Panc1 (cell line): Measurements from ENCODE around the gene ATP6V0A4. TPM values are rescaled to one million over a fixed set of nuclear protein-coding genes. Genes with fewer than 3 reads are reported as not detected.

Experiments used
- ATAC-seq: fragments of 200-7000 bp; cut with Tn5 transposase; 2 replicates; pipeline ENCODE4 v1.9.1; 2020; ENCODE audit warnings: mild to moderate bottlenecking, moderate library complexity
- BruUV-seq: library from RNA; stranded (reverse); fragments of 400-500 nt; replicated peaks from 2 replicates; lab custom pipeline; 2021; lab: Mats Ljungman, UMichigan
- CTCF ChIA-PET: fragments of 300-600 bp; sonication (Branson Sonifier 250); formaldehyde crosslinking; loops from one replicate; lab custom pipeline; 2022; ENCODE audit warnings: antibody characterized with exemption; lab: Charles Lee
- POLR2A ChIA-PET: fragments of 300-600 bp; sonication (Branson Sonifier 250); formaldehyde crosslinking; loops from one replicate; lab custom pipeline; 2022; ENCODE audit warnings: antibody characterized with exemption; lab: Charles Lee
- DNase-seq: peaks from one replicate; pipeline ENCODE4 v3.0.0-alpha.2; 2010; ENCODE audit warnings: low read depth, low spot score
- H3K27ac ChIP-seq: 2 replicates; pipeline ENCODE4 v1.5.1; 2011; ENCODE audit warnings: mild to moderate bottlenecking, low read length, inconsistent platforms
- H3K27me3 ChIP-seq: fragments of 200-500 bp; sonication (Bioruptor generic); 2 replicates; pipeline ENCODE4 v1.6.0; 2014; ENCODE audit warnings: low read length, inconsistent platforms; ENCODE audit not compliant: control insufficient read depth, insufficient read depth
- H3K36me3 ChIP-seq: fragments of 200-500 bp; sonication (Bioruptor generic); 2 replicates; pipeline ENCODE4 v1.5.1; 2014; ENCODE audit warnings: inconsistent platforms, mild to moderate bottlenecking, low read length, moderate library complexity; ENCODE audit not compliant: control insufficient read depth, insufficient read depth
- H3K4me1 ChIP-seq: 2 replicates; pipeline ENCODE4 v1.5.1; 2011; ENCODE audit warnings: inconsistent platforms, mild to moderate bottlenecking, low read length, moderate library complexity; ENCODE audit not compliant: control insufficient read depth, insufficient read depth
- H3K4me3 ChIP-seq, 2 experiments: 2 replicates each; pipeline ENCODE4 v1.5.1; 2011 to 2012; ENCODE audit warnings: low read depth in 2 of 2, low read length in 2 of 2, mild to moderate bottlenecking in 2 of 2, inconsistent platforms in 1 of 2, moderate library complexity in 1 of 2
- H3K9me3 ChIP-seq: fragments of 200-500 bp; sonication (Bioruptor generic); 2 replicates; pipeline ENCODE4 v1.5.1; 2014; ENCODE audit warnings: low read depth, mild to moderate bottlenecking, inconsistent platforms, low read length, moderate library complexity; ENCODE audit not compliant: control insufficient read depth, insufficient read depth
- CTCF ChIP-seq: fragments of 450-650 bp; IDR thresholded peaks from 2 replicates; pipeline ENCODE4 v1.5.1; 2017; ENCODE audit warnings: mild to moderate bottlenecking
- POLR2AphosphoS5 ChIP-seq: IDR thresholded peaks from 2 replicates; pipeline ENCODE4 v1.6.1; 2012; ENCODE audit warnings: mild to moderate bottlenecking, low read depth, low read length, moderate library complexity
- REST ChIP-seq, 2 experiments: IDR thresholded peaks; 2 replicates each; pipeline ENCODE4 v1.6.1; 2011 to 2012; ENCODE audit warnings: low read depth in 2 of 2, control low read depth in 1 of 2, low read length in 1 of 2, mild to moderate bottlenecking in 1 of 2, moderate library complexity in 1 of 2; ENCODE audit not compliant: insufficient read depth in 1 of 2
- SIN3A ChIP-seq: IDR thresholded peaks from 2 replicates; pipeline ENCODE4 v1.6.1; 2012; ENCODE audit warnings: low read depth, mild to moderate bottlenecking, low read length, moderate library complexity, borderline replicate concordance; ENCODE audit not compliant: insufficient read depth
- TCF7L2 ChIP-seq: IDR thresholded peaks from 2 replicates; pipeline ENCODE4 v1.6.1; 2011; ENCODE audit warnings: mild to moderate bottlenecking, low read depth, low read length, inconsistent platforms
- in situ Hi-C: cut with HindIII; loops from 2 replicates; pipeline ENCODE4 v1.10.0; 2016; ENCODE audit warnings: low sequenced_read_pairs, low pct_unique_long_range_greater_than_20kb
- intact Hi-C: fragments of 100-400 bp; cut with micrococcal nuclease; formaldehyde crosslinking; loops from one replicate; pipeline ENCODE4 v1.10.0; 2022; ENCODE audit not compliant: unreplicated experiment
- total RNA-seq: library from RNA; stranded (reverse); gene quantifications from one replicate; pipeline ENCODE4 v1.2.1, GENCODE V29; 2021; ENCODE audit not compliant: unreplicated experiment

The ATP6V0A4 gene
- total RNA-seq, 1 experiment from 2014 or later = 0.15 TPM

DNA sequence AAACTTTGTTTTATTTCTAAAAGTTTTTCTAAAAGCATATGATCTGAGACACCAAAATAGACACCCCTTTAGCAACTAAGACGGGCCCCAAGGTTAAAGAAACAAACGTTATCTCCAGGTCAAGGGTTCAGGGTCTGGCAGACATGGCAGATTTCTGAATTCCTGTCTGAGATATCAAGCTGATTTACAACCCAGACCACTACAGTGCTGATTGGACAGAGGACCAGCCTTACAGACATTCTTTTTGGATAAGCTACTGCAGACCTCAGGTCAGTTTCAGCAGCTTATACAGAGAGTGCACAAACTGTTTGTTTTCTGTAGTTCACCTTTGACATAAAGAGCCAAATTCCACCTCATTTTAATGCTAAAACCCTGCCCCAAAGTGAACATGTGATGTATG lies 131.6 kb downstream of the ATP6V0A4 start:
- CTCF ChIA-PET = no interaction called here
- intact Hi-C loops = no loop called here

GRCh38 chr7:138665669-138666140 lies 132.3 kb downstream of the ATP6V0A4 start:
- BruUV-seq = no TSS peak
- POLR2A ChIA-PET = no interaction called here
- no peak for DNase-seq
- no peak for ATAC-seq
- no peak for TF ChIP-seq REST (IDR thresholded peaks at IDR 0.05; ENCODE audit: insufficient read depth in 1 of 2, low read depth in 2 of 2, low read length in 1 of 2)
- TF ChIP-seq CTCF = no peak
- no peak for TF ChIP-seq POLR2AphosphoS5
- no peak for TF ChIP-seq TCF7L2
- no peak for TF ChIP-seq SIN3A
- H3K9me3 ChIP-seq = no peaks in the 10 kb centered on the region
- H3K36me3 ChIP-seq = no peaks in the 10 kb centered on the region
- intact Hi-C loops = no loop called here
- no peak overlapping the region for H3K4me3 ChIP-seq
- in situ Hi-C loops = no loop called here
- H3K4me1 ChIP-seq = peaks cover 10% of the 10 kb centered on the region
- H3K27ac ChIP-seq = no peak overlapping the region
- H3K27me3 ChIP-seq = peaks cover 22% of the 10 kb centered on the region
- CTCF ChIA-PET = no interaction called here

More for the DNA sequence above, 131.6 kb downstream of the ATP6V0A4 start:
- Histone ChIP-seq H3K4me1 (peaks cover 10% of the 10 kb centered on the region), H3K9me3 (no peaks in the 10 kb centered on the region), H3K4me3 (no peak overlapping the region), H3K36me3 (no peaks in the 10 kb centered on the region), H3K27me3 (peaks cover 17% of the 10 kb centered on the region), H3K27ac (no peak overlapping the region)
- BruUV-seq = no TSS peak
- POLR2A ChIA-PET = no interaction called here
- ATAC-seq (no peak), DNase-seq (no peak)
- TF ChIP-seq TCF7L2 = no peak
- in situ Hi-C loops = no loop called here

- Histone ChIP-seq H3K4me1 (peaks cover 10% of the 10 kb centered on the region), H3K27me3 (peaks cover 24% of the 10 kb centered on the region), H3K36me3 (no peaks in the 10 kb centered on the region), H3K27ac (no peak overlapping the region), H3K4me3 (no peak overlapping the region), H3K9me3 (no peaks in the 10 kb centered on the region)
- no TSS peak for BruUV-seq
- ChIA-PET CTCF (no interaction called here), POLR2A (no interaction called here)
- TF ChIP-seq REST (IDR thresholded peaks at IDR 0.05; ENCODE audit: insufficient read depth in 1 of 2, low read depth in 2 of 2, low read length in 1 of 2) (no peak), SIN3A (no peak), TCF7L2 (no peak), CTCF (no peak), POLR2AphosphoS5 (no peak)
- in situ Hi-C loops = no loop called here
- no peak for ATAC-seq
- intact Hi-C loops = no loop called here
- no peak for DNase-seq
Measured at GRCh38 chr7:138665249-138665648, 132.7 kb downstream of the ATP6V0A4 start.
